GM12878 (cell line): ENCODE measurements around the gene GMIP. TPM values are rescaled to one million over a fixed set of nuclear protein-coding genes. Genes with fewer than 3 reads are reported as not detected.

Source experiments
- ATAC-seq: fragments of 200-7000 bp; cut with Tn5 transposase; 3 replicates; pipeline ENCODE4 v1.9.1; 2020; ENCODE audit warnings: mild to moderate bottlenecking, moderate library complexity
- BruUV-seq: library from RNA; stranded (reverse); fragments of 400-500 nt; replicated peaks from 2 replicates; lab custom pipeline; 2021; lab: Mats Ljungman, UMichigan
- CTCF ChIA-PET: fragments of 300-600 bp; sonication (Branson Sonifier 250); formaldehyde crosslinking; extraction: SDS; loops from one replicate; lab custom pipeline; 2021; ENCODE audit warnings: inconsistent platforms; lab: Yijun Ruan, JAX
- POLR2A ChIA-PET: fragments of 350-600 bp; formaldehyde crosslinking; extraction: SDS; loops from one replicate; lab custom pipeline; 2021; ENCODE audit warnings: inconsistent platforms; lab: Charles Lee
- RAD21 ChIA-PET: fragments of 300-600 bp; sonication (Branson Sonifier 250); formaldehyde crosslinking; loops from one replicate; lab custom pipeline; 2023; ENCODE audit warnings: antibody characterized with exemption; ENCODE audit not compliant: unreplicated experiment; lab: Charles Lee
- SMC1A ChIA-PET: fragments of 300-600 bp; sonication (Branson Sonifier 250); formaldehyde crosslinking; loops from one replicate; lab custom pipeline; 2023; ENCODE audit not compliant: unreplicated experiment, uncharacterized antibody; lab: Charles Lee
- DNase-seq: peaks from one replicate; pipeline ENCODE4 v3.0.0-alpha.2; 2011; ENCODE audit warnings: low read depth, low spot score
- FAIRE-seq: peaks from 3 replicates; lab custom pipeline; 2011; peaks lifted over from hg19 to GRCh38; lab: Jason Lieb, UNC
- H2AFZ ChIP-seq: 2 replicates; pipeline ENCODE4 v1.6.0; 2011; ENCODE audit warnings: low read depth, low read length, control low read depth; ENCODE audit not compliant: control insufficient read depth
- H3K27ac ChIP-seq: 2 replicates; pipeline ENCODE4 v1.5.1; 2011; ENCODE audit warnings: control low read depth; ENCODE audit not compliant: control insufficient read depth, insufficient read depth
- H3K27me3 ChIP-seq, 2 experiments: replicated peaks in 1 of 2; 2 replicates each; pipeline versions ENCODE4 v1.6.0 to v1.6.1; 2011; ENCODE audit warnings: low read length in 1 of 2; ENCODE audit not compliant: control insufficient read depth in 2 of 2, insufficient read depth in 2 of 2
- H3K36me3 ChIP-seq, 2 experiments: 2 replicates each; pipeline ENCODE4 v1.5.1; 2011; ENCODE audit warnings: low read length in 1 of 2; ENCODE audit not compliant: control insufficient read depth in 2 of 2, insufficient read depth in 2 of 2
- H3K4me1 ChIP-seq: 2 replicates; pipeline ENCODE4 v1.6.1; 2011; ENCODE audit warnings: mild to moderate bottlenecking, low read length, moderate library complexity, mixed read lengths; ENCODE audit not compliant: control insufficient read depth, insufficient read depth
- H3K4me2 ChIP-seq: 2 replicates; pipeline ENCODE4 v1.6.0; 2011; ENCODE audit warnings: control low read depth; ENCODE audit not compliant: control insufficient read depth, insufficient read depth
- H3K4me3 ChIP-seq: fragments of 200-600 bp; sonication (generic); 2 replicates; pipeline ENCODE4 v1.5.1; 2016
- H3K79me2 ChIP-seq: 2 replicates; pipeline ENCODE4 v1.6.0; 2011; ENCODE audit warnings: low read length; ENCODE audit not compliant: control insufficient read depth, insufficient read depth
- H3K9ac ChIP-seq: 2 replicates; pipeline ENCODE4 v1.8.0; 2011; ENCODE audit warnings: low read length, control low read depth, mixed read lengths; ENCODE audit not compliant: control insufficient read depth, insufficient read depth
- H3K9me3 ChIP-seq: replicated peaks from 3 replicates; pipeline ENCODE4 v1.5.1; 2011; ENCODE audit warnings: mild to moderate bottlenecking, low read length; ENCODE audit not compliant: control insufficient read depth, insufficient read depth
- H4K20me1 ChIP-seq: 2 replicates; pipeline ENCODE4 v1.6.0; 2011; ENCODE audit not compliant: control insufficient read depth, insufficient read depth
- CBX3 ChIP-seq: fragments of 200-600 bp; sonication (generic); IDR thresholded peaks from 2 replicates; pipeline ENCODE4 v1.6.1; 2016; ENCODE audit warnings: low read depth, borderline replicate concordance
- E2F4 ChIP-seq: IDR thresholded peaks from 2 replicates; pipeline ENCODE4 v1.6.1; 2012; ENCODE audit warnings: low read depth, low read length, improper control_type of control experiment
- EED ChIP-seq: sonication (generic); IDR thresholded peaks from 2 replicates; pipeline ENCODE4 v1.6.1; 2016; ENCODE audit warnings: antibody characterized with exemption, low read depth
- FOS ChIP-seq: IDR thresholded peaks from 3 replicates; pipeline ENCODE4 v1.6.1; 2011; ENCODE audit warnings: borderline replicate concordance; ENCODE audit not compliant: insufficient read length; ENCODE audit errors: extremely low read depth
- IRF3 ChIP-seq: fragments of 450-650 bp; IDR thresholded peaks from 2 replicates; pipeline ENCODE4 v1.6.1; 2014; ENCODE audit warnings: mild to moderate bottlenecking
- MYC ChIP-seq: IDR thresholded peaks from 2 replicates; pipeline ENCODE4 v1.6.1; 2011; ENCODE audit warnings: mild to moderate bottlenecking, low read length, moderate library complexity, inconsistent platforms; ENCODE audit not compliant: insufficient read depth, insufficient replicate concordance, insufficient read length, severe bottlenecking
- NKRF ChIP-seq: fragments of 450-650 bp; conservative IDR thresholded peaks from 2 replicates; pipeline ENCODE4 v1.6.1; 2017; ENCODE audit warnings: mild to moderate bottlenecking, moderate library complexity
- PAX8 ChIP-seq: fragments of 450-650 bp; IDR thresholded peaks from 2 replicates; pipeline ENCODE4 v1.6.1; 2017; ENCODE audit warnings: mild to moderate bottlenecking, moderate library complexity
- POLR2A ChIP-seq: IDR thresholded peaks from 2 replicates; pipeline ENCODE4 v1.6.1; 2011; ENCODE audit warnings: low read depth, mild to moderate bottlenecking, low read length
- RAD51 ChIP-seq: fragments of 450-650 bp; IDR thresholded peaks from 2 replicates; pipeline ENCODE4 v1.6.1; 2016; ENCODE audit warnings: moderate library complexity, mild to moderate bottlenecking, inconsistent platforms
- ZNF384 ChIP-seq: IDR thresholded peaks from 2 replicates; pipeline ENCODE4 v1.6.1; 2012; ENCODE audit warnings: low read depth, mild to moderate bottlenecking, low read length, improper control_type of control experiment, borderline replicate concordance
- WGBS: methylation state at CpG from one replicate; pipeline ENCODE4 v1.1.6; 2016; ENCODE audit warnings: low lambda C conversion rate; ENCODE audit not compliant: insufficient replicate concordance, insufficient coverage; ENCODE audit errors: missing lambda C conversion rate; 5-methylcytosine and 5-hydroxymethylcytosine counted together
- in situ Hi-C: fragments of 300-500 bp; cut with MboI; formaldehyde crosslinking; loops from 9 replicates; pipeline ENCODE4 v1.14.3; 2018; ENCODE audit warnings: mixed read lengths
- intact Hi-C: fragments of 100-400 bp; cut with micrococcal nuclease; formaldehyde crosslinking; loops from one replicate; pipeline ENCODE4 v1.14.2; 2022; ENCODE audit not compliant: unreplicated experiment
- polyA plus RNA-seq, 11 experiments: library from polyadenylated mRNA; depleted of rRNA in 4 of 11; unstranded in 6 of 11; stranded (reverse) in 5 of 11; fragments of >200 nt; fragmentation: Nextera tagmentation in 4 of 11; fragmentation: Illumina TruSeq in 1 of 11; extraction: Ambion mirVana in 4 of 11; extraction: Trizol in 1 of 11; gene quantifications; 1 replicate in 1 of 11; 2 replicates in 10 of 11; pipeline versions ENCODE4 v1.2.1 to v1.2.3, GENCODE V29; 2011 to 2016; ENCODE audit warnings: inconsistent platforms in 2 of 11, missing spikeins in 2 of 11, low read depth in 1 of 11
- total RNA-seq, 4 experiments: library from RNA; depleted of rRNA in 3 of 4; stranded (reverse); fragments of >200 nt in 3 of 4; fragmentation: Illumina TruSeq in 1 of 4; extraction: Trizol in 1 of 4; gene quantifications; 2 replicates each; pipeline versions ENCODE4 v1.2.1 to v1.2.3, GENCODE V29; 2013 to 2021

GMIP gene
- total and polyA plus RNA-seq, 10 of the 15 experiments (the other 5 are each of a cell fraction or from before 2014, with no cell fraction given): 1.5 to 63.5 (median 22.3) TPM

GRCh38 chr19:19656451-19657396, 13.3 kb upstream of the GMIP start:
- no peak for DNase-seq
- Histone ChIP-seq H3K27ac (no peak overlapping the region), H3K4me1 (no peaks in the 10 kb centered on the region; the same call in 1 of the 2 replicates), H3K4me2 (no peak overlapping the region), H2AFZ (no peak overlapping the region), H3K4me3 (no peak overlapping the region), H4K20me1 (no peaks in the 10 kb centered on the region), H3K36me3 (peaks cover 44 to 65% of the 10 kb centered on the region in 2 experiments), H3K27me3 (no peaks in the 10 kb centered on the region), H3K9me3 (no peaks in the 10 kb centered on the region), H3K79me2 (peaks cover 20% of the 10 kb centered on the region), H3K9ac (no peak overlapping the region)
- ChIA-PET POLR2A (interaction anchor here (0.6 kb wide), 1 partner anchor 34 kb away, joined by 3 read pairs; no protein-coding TSS in a partner anchor), SMC1A (no interaction called here), RAD21 (no interaction called here), CTCF (no interaction called here)
- TF ChIP-seq ZNF384 (no peak), POLR2A (peak; percentile 28)
- WGBS: 98% methylated on average over 33 of the region's 33 CpGs
- in situ Hi-C loops (no loop called here), intact Hi-C loops (no loop called here)
- no TSS peak for BruUV-seq
- no peak for ATAC-seq
- no peak for FAIRE-seq

GRCh38 chr19:19655641-19656343, 12.3 kb upstream of the GMIP start:
- no peak for ATAC-seq
- Histone ChIP-seq H3K36me3 (peaks cover 53 to 74% of the 10 kb centered on the region in 2 experiments), H3K9me3 (no peaks in the 10 kb centered on the region), H3K79me2 (peaks cover 11% of the 10 kb centered on the region), H4K20me1 (no peaks in the 10 kb centered on the region), H3K27ac (no peak overlapping the region), H3K4me3 (no peak overlapping the region), H2AFZ (no peak overlapping the region), H3K4me2 (no peak overlapping the region), H3K9ac (no peak overlapping the region), H3K4me1 (no peaks in the 10 kb centered on the region), H3K27me3 (no peaks in the 10 kb centered on the region)
- no peak for FAIRE-seq
- WGBS: 96% methylated on average over 27 of the region's 27 CpGs
- no TSS peak for BruUV-seq
- ChIA-PET CTCF (no interaction called here), RAD21 (no interaction called here), POLR2A (no interaction called here), SMC1A (interaction anchor here (1.0 kb wide), 1 partner anchor 65 kb away, joined by 3 read pairs; no protein-coding TSS in a partner anchor)
- intact Hi-C loops: no loop called here
- in situ Hi-C loops: no loop called here
- no peak for DNase-seq
- TF ChIP-seq E2F4 (no peak), MYC (no peak), IRF3 (no peak), FOS (no peak), NKRF (no peak), EED (no peak), PAX8 (no peak), RAD51 (no peak), CBX3 (no peak)
